Stimulated activated CD4-positive, alpha-beta T cell treated with anti-CD3 and anti-CD28 coated beads, Interleukin-2, amount 100 ng/mL, for 4 hours (primary cell): ENCODE results near the gene DGKG.
A peak's percentile ranks its signal among the peaks of the same experiment; 100 is the strongest.

ENCODE experiments used
- DNase-seq: peaks from one replicate; pipeline ENCODE4 v3.0.0-alpha.2; 2020; ENCODE audit warnings: low read depth

DGKG gene

GRCh38 chr3:186273586-186273985 is 88.4 kb downstream of the DGKG start:
- DNase-seq, result no peak

DNA sequence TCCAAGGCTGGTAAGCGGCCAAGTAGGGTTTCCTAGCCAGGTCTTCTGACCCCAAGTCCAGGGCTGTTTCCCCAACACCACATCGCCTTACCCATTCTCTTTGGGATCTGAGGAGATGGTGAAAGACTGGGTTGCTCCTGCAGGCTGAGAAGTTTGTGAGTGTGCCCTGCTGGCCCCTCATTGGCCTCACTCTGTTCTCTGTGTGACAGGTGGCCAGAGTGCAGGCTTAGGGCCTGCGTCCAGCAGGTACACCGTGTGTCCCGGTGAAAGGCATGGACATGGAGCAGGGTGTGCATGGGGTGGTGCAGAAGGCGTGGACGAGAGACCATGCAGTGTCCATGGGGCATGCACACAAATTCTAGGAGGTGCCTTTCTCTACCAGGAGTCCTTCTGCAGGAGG is 91.3 kb downstream of the DGKG start:
- DNase-seq, result no peak

DNA sequence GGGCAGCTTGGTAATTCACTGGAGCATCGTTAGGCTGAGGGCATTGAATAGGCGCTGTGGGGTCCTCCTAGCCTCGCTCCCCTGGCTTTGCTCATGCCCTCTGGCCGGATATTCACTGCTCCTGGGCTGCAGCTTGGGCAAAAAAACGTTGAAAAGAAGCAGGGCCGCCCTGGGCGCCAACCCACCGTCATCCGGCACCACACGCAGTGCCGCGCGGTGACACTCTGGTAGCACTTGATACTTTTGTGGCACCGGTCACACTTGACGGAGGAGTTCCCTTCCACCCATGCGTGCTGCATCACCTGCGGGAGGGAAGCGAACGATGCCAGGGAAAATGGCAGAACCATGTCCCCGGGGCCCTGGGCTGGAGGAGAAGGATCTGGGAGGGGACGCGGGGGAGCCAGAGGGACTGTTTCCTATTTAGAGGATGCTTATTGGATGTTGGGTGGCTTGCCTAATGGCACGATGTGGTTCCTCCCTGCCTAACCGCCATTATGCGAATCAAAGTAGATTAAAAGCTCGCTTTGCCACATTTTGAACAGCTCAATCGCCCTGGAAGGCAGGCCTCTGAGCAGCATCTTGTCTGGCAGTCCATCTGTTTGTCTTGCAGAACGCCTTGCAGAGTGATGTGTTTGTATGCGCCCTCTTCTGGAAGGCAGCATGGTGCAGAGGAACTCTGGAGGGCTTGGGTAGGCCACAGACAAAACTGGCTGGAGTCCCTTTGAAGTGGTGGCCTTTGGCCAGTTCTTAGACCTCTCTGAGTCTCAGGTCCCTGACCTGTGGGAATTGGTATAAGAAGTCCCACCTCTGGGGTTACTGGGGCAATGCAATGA is 93.2 kb downstream of the DGKG start:
- no peak for DNase-seq

- no peak for DNase-seq
Measured at GRCh38 chr3:186267758-186268157, 94.3 kb downstream of the DGKG start.

GRCh38 chr3:186264608-186265400 is 97.2 kb downstream of the DGKG start:
- no peak for DNase-seq

- no peak for DNase-seq
Measured at GRCh38 chr3:186261638-186262037, 100.4 kb downstream of the DGKG start.

DNA sequence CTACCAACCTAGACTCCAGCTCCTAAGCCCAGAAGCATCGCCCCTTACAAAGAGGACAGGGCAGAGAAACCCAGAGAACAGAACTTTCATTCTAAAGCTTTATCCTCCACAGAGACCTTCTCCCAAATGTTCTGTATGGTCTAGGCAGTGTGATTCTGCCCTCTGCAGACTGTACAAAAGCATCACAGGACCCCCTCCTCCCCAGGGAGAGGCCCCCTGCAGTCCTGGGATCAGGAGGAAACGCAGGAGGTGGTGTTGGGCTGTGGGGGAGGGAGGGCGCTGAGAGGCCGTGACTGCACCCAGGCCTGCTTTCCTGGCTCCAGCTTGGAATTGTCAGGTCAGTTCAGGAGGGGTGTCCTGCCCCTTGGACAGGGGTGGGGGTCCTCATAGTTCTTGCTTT is 101.3 kb downstream of the DGKG start:
- DNase-seq, result no peak

DNA sequence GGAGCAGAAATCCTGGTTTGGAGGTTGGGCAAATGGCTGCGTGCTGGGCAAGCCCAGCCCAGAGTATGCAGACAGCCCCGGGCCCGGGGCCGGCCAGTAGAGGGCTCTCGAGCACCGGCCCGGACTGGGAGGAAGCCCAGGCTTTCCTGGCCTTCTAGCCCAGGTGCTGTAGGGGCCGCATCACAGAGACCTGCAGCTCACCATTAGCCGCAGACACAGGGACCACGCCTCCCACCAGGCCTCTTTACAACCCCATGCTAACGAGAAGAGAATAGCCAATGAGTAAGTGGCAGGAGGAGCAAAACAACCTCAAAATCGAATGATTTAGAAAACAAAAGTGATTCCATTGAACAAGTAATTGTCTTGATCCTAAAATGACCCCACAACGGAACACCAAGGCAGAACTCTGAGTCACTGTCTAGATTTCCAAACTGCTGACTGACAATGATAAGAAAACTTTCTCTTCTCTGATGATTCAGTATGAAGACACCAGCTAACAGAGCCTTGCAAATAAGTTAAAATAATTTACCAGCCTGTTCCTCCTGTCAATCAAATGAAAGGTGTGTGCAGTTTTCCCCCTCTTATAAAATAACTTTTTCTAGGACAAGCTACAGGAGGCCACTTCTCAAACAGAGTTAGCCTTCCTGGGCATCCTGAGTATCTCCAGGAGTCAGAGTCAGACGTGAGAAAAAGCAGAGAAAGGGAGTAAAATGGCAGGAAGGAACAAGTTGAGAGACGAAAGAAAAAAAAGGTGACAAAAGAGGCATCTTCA is 102.2 kb downstream of the DGKG start:
- DNase-seq, result peak; percentile 47

DNA sequence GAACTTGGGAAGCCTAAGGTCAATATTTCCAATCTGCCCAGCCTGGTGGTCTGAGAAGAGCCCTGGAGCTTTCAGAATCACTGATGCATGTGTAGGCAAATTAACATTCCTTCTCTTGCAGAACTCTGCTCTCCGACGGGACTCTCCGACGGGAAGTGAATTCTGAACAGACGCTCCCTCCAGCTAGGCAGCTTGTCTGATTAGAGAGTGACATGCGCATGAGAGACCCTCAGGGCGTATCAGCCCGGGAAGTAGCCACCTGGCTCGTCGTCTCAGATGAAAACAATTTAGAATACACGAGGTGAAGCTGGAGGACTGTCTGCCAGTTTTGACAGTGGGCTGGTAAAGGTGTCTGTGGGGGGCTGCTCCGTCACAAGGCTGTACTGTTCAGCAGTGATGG is 103.1 kb downstream of the DGKG start:
- no peak for DNase-seq

DNA sequence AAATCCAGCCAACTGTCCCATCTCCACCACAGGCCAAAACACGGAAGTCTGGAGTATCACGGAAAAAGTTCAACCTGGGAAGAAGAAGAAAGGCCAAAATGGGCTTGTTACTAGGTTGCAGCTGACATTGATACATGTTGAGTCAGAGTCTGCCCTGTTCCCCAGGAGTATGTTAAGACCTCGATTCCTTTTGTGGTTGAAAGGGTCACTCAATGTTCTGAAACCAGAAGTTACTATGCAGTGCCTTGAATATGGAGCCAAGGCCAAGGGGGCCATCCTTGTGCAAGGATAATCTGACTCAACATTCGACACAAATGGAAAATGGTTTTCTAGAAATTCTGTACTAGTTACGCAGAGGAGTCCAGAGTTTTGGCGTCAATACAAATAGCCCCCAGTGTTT is 104.2 kb downstream of the DGKG start:
- DNase-seq, result no peak

DNA sequence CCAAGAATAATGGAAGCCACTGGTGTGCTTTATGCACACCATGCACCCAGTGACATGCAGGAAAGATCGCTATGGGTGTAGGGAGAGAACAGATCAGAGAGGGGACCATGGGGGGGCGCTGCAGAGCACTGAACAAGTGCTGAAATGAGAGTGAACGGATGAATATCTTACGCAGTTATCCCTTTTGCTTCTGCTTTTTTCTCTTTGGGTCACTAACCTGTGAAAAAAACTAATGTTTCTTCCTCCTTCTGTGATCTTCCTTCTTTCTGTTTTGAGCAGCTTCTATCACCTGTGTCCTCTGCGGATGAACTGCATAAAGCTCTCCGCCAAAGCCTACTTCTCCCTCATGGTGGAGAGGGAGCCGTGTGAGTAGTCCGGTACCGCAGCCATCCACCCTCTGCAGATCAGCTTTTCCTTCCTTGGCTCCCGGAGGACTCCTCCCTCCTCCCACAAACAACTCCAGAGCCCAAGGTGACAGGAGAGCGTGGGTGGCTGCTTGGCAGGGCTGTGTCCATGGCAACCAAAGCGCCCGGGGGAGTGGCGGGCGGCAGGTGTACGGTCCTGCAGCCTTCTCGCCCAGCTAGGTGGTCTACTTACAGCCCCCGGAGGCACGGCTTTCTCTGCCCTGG is 106.2 kb downstream of the DGKG start:
- no peak for DNase-seq

- DNase-seq, result no peak
Measured at GRCh38 chr3:186254676-186255650, 107.1 kb downstream of the DGKG start.

DNA sequence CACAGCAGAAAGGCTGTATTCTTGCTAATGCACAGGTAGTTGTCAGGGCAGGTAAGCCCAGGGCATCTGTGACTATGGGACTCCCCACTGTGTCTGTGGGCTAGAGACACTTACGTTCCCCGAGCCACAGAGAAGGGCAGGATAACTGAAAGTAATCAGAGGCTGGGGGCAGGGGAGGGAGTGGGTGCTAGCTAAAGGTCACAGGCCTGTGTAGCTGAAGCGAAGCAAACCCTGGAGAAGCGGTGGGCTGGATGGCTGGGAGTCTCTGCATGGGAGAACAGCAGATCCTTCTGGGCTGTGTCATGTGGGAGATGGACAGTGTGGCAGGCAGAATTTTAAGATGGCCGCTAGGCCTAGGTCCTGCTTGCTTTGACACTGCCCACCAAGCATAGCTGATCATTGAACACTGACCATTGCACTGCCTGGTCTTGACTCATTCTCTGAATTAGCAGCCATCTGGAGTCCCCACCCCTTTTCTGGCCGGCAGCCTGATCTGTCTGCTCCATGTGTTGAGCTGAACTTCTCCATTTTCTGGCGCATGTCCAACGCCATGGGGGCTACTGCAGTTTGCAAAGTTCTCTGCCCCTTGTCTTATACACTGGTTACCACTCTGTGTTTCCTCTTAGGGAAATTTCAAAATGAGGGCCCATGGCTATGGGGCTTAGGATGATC is 110.0 kb downstream of the DGKG start:
- no peak for DNase-seq

- DNase-seq, result no peak
Measured at GRCh38 chr3:186248850-186249249, 113.2 kb downstream of the DGKG start.

GRCh38 chr3:186247821-186248814 is 113.9 kb downstream of the DGKG start:
- no peak for DNase-seq

DNA sequence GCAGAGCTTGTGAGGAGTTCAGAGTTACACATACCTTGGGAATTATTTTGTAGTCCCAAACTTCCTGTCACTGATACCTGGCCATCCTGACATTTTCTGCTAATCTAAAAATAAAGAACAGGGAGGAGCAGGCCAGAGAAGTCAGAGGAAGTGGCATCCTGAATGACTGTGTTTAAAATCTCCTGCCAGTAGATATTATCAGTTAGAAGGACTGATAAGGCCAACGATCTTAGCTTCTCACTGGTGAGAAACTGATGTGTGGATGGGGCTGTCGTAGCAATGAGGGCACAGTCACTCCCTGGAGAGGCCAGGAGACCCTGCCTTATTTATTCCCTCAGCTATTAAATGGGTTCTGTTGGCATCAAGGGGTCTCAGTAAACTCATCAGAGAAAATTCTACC is 115.1 kb downstream of the DGKG start:
- no peak for DNase-seq

- DNase-seq, result no peak
Measured at GRCh38 chr3:186244016-186244415, 118.0 kb downstream of the DGKG start.

- DNase-seq, result peak; percentile 24
Measured at GRCh38 chr3:186241910-186242821, 119.9 kb downstream of the DGKG start.
